ENCODE results near the gene TFPI2. TPM values are rescaled to one million over a fixed set of nuclear protein-coding genes. Genes with fewer than 3 reads are reported as not detected.
A peak's percentile ranks its signal among the peaks of the same experiment; 100 is the strongest.

TFPI2 gene
- total RNA-seq: 58.7 and 61.3 TPM in 2 replicates
- long read RNA-seq, transcript TFPI2-201 (5 exons, 2,445 nt): major isoform, 527 of 560 reads
- long read RNA-seq, partial matches to known transcripts: 9 of 560 reads
- long read RNA-seq, other reads (novel, unspliced or antisense): 24 of 560 reads

- Mint-ChIP-seq H3K36me3 (ENCODE audit: unreplicated experiment) (peaks cover 3% of the 10 kb centered on the region), H3K4me1 (ENCODE audit: unreplicated experiment) (peaks cover 22% of the 10 kb centered on the region), H3K27ac (ENCODE audit: unreplicated experiment) (peak within 1 kb of the TSS; percentile 85), H3K27me3 (ENCODE audit: unreplicated experiment) (no peaks in the 10 kb centered on the region), H3K9me3 (ENCODE audit: unreplicated experiment) (no peaks in the 10 kb centered on the region), H3K4me3 (ENCODE audit: unreplicated experiment) (peak within 1 kb of the TSS; percentile 93)
- DNase-seq (ENCODE audit: extremely low spot score, unreplicated experiment): peak; percentile 85
- TF ChIP-seq, protein P1, sequence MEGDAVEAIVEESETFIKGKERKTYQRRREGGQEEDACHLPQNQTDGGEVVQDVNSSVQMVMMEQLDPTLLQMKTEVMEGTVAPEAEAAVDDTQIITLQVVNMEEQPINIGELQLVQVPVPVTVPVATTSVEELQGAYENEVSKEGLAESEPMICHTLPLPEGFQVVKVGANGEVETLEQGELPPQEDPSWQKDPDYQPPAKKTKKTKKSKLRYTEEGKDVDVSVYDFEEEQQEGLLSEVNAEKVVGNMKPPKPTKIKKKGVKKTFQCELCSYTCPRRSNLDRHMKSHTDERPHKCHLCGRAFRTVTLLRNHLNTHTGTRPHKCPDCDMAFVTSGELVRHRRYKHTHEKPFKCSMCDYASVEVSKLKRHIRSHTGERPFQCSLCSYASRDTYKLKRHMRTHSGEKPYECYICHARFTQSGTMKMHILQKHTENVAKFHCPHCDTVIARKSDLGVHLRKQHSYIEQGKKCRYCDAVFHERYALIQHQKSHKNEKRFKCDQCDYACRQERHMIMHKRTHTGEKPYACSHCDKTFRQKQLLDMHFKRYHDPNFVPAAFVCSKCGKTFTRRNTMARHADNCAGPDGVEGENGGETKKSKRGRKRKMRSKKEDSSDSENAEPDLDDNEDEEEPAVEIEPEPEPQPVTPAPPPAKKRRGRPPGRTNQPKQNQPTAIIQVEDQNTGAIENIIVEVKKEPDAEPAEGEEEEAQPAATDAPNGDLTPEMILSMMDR (IDR thresholded peaks at IDR 0.05): no peak
Measured at GRCh38 chr7:93890464-93891068, at the start of gene TFPI2. TFPI2 (minus strand) TSS chr7:93890753; CDS start chr7:93890678, 75 bp downstream.

DNA sequence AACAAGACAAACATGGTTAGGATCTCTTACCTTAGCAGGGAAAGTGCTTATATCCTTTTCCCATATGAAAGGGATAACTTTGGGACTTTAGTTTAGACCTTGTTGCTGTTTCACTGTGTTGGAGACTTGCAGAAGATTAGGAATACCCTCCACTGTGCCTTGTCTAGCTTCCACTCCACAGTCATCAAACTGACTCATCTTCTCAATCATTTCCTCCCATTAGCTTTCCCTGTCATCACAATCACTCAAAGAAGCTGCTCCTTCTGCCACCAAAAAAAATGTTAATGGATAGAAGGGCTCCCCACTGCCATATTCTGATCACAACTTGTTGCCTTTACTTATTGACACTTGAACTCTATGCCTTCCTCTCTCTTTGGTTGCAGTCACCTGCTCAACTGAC, 47.7 kb upstream of the TFPI2 start:
- Mint-ChIP-seq H3K4me1 (ENCODE audit: unreplicated experiment) (peaks cover 41% of the 10 kb centered on the region), H3K9me3 (ENCODE audit: unreplicated experiment) (no peaks in the 10 kb centered on the region), H3K27ac (ENCODE audit: unreplicated experiment) (peak overlapping the region; percentile 19), H3K36me3 (ENCODE audit: unreplicated experiment) (no peaks in the 10 kb centered on the region), H3K4me3 (ENCODE audit: unreplicated experiment) (no peak overlapping the region), H3K27me3 (ENCODE audit: unreplicated experiment) (no peaks in the 10 kb centered on the region)
- TF ChIP-seq, protein P1 (IDR thresholded peaks at IDR 0.05): no peak
- no peak for DNase-seq (ENCODE audit: extremely low spot score, unreplicated experiment)

GRCh38 chr7:93937818-93938217, 47.3 kb upstream of the TFPI2 start:
- Mint-ChIP-seq H3K27me3 (ENCODE audit: unreplicated experiment) (no peaks in the 10 kb centered on the region), H3K27ac (ENCODE audit: unreplicated experiment) (peak overlapping the region; percentile 19), H3K36me3 (ENCODE audit: unreplicated experiment) (peaks cover 2% of the 10 kb centered on the region), H3K9me3 (ENCODE audit: unreplicated experiment) (no peaks in the 10 kb centered on the region), H3K4me3 (ENCODE audit: unreplicated experiment) (no peak overlapping the region), H3K4me1 (ENCODE audit: unreplicated experiment) (peaks cover 41% of the 10 kb centered on the region)
- DNase-seq (ENCODE audit: extremely low spot score, unreplicated experiment): no peak
- TF ChIP-seq, protein P1 (IDR thresholded peaks at IDR 0.05): no peak

- Mint-ChIP-seq H3K27me3 (ENCODE audit: unreplicated experiment) (no peaks in the 10 kb centered on the region), H3K4me1 (ENCODE audit: unreplicated experiment) (peaks cover 39% of the 10 kb centered on the region), H3K27ac (ENCODE audit: unreplicated experiment) (peak overlapping the region; percentile 43), H3K36me3 (ENCODE audit: unreplicated experiment) (peaks cover 3% of the 10 kb centered on the region), H3K4me3 (ENCODE audit: unreplicated experiment) (no peak overlapping the region), H3K9me3 (ENCODE audit: unreplicated experiment) (no peaks in the 10 kb centered on the region)
- DNase-seq (ENCODE audit: extremely low spot score, unreplicated experiment): no peak
- TF ChIP-seq, protein P1 (IDR thresholded peaks at IDR 0.05): no peak
Measured at GRCh38 chr7:93935102-93935501, 44.5 kb upstream of the TFPI2 start.

- Mint-ChIP-seq H3K27me3 (ENCODE audit: unreplicated experiment) (no peaks in the 10 kb centered on the region), H3K4me3 (ENCODE audit: unreplicated experiment) (no peak overlapping the region), H3K9me3 (ENCODE audit: unreplicated experiment) (no peaks in the 10 kb centered on the region), H3K36me3 (ENCODE audit: unreplicated experiment) (peaks cover 6% of the 10 kb centered on the region), H3K27ac (ENCODE audit: unreplicated experiment) (no peak overlapping the region), H3K4me1 (ENCODE audit: unreplicated experiment) (peaks cover 34% of the 10 kb centered on the region)
- TF ChIP-seq, protein P1 (IDR thresholded peaks at IDR 0.05): no peak
- DNase-seq (ENCODE audit: extremely low spot score, unreplicated experiment): no peak
Measured at GRCh38 chr7:93933156-93933555, 42.6 kb upstream of the TFPI2 start.
